SU-DHL-6 (cell line): Measurements from ENCODE around the gene PRRT4.
A peak's percentile ranks its signal among the peaks of the same experiment; 100 is the strongest.

Source experiments
- H2AFZ ChIP-seq: fragments of 200-600 bp; sonication (generic); 2 replicates; pipeline ENCODE4 v1.6.1; 2014; ENCODE audit warnings: low read depth, mild to moderate bottlenecking, moderate library complexity, mixed read lengths, antibody characterized with exemption, low read length; ENCODE audit not compliant: severe bottlenecking
- H3F3A ChIP-seq: fragments of 200-600 bp; shearing (Covaris generic); 2 replicates; pipeline ENCODE4 v1.6.0; 2016; ENCODE audit warnings: antibody characterized with exemption, mild to moderate bottlenecking; ENCODE audit not compliant: insufficient read depth
- H3K27ac ChIP-seq: fragments of 200-600 bp; sonication (generic); 2 replicates; pipeline ENCODE4 v1.5.1; 2016; ENCODE audit warnings: low read depth, mild to moderate bottlenecking, low read length, moderate library complexity, mixed read lengths
- H3K27me3 ChIP-seq: fragments of 200-600 bp; sonication (generic), shearing (Covaris generic); 2 replicates; pipeline ENCODE4 v1.6.0; 2014; ENCODE audit warnings: mild to moderate bottlenecking, low read length
- H3K36me3 ChIP-seq: fragments of 200-600 bp; sonication (generic); 2 replicates; pipeline ENCODE4 v1.6.1; 2014; ENCODE audit warnings: mild to moderate bottlenecking, low read length, mixed read lengths
- H3K4me2 ChIP-seq: fragments of 300-600, 200-600 bp; shearing (Covaris generic), sonication (generic); 2 replicates; pipeline ENCODE4 v1.6.0; 2014; ENCODE audit warnings: low read length, low read depth, mild to moderate bottlenecking; ENCODE audit not compliant: poor library complexity, severe bottlenecking
- H3K4me3 ChIP-seq: fragments of 200-600 bp; sonication (generic); 2 replicates; pipeline ENCODE4 v1.5.1; 2014; ENCODE audit warnings: antibody characterized with exemption, low read length, mild to moderate bottlenecking, mixed read lengths; ENCODE audit not compliant: insufficient read depth, poor library complexity, severe bottlenecking
- H3K79me2 ChIP-seq: fragments of 200-600 bp; sonication (generic); 2 replicates; pipeline ENCODE4 v1.6.1; 2014; ENCODE audit warnings: mild to moderate bottlenecking, low read length, moderate library complexity; ENCODE audit not compliant: insufficient read depth
- H3K9ac ChIP-seq: fragments of 200-600 bp; sonication (generic); 2 replicates; pipeline ENCODE4 v1.7.0; 2014; ENCODE audit warnings: mild to moderate bottlenecking, low read length
- H3K9me2 ChIP-seq: fragments of 200-600 bp; sonication (generic); replicated peaks from 2 replicates; pipeline ENCODE4 v1.6.1; 2014; ENCODE audit warnings: low read length; ENCODE audit not compliant: insufficient read depth
- H3K9me3 ChIP-seq: fragments of 200-600 bp; sonication (generic); 2 replicates; pipeline ENCODE4 v1.6.1; 2014; ENCODE audit warnings: low read length, mixed read lengths; ENCODE audit not compliant: insufficient read depth
- H4K20me1 ChIP-seq: fragments of 200-600 bp; sonication (generic); 2 replicates; pipeline ENCODE4 v1.6.1; 2014; ENCODE audit warnings: low read depth, mild to moderate bottlenecking, antibody characterized with exemption, low read length, moderate library complexity, mixed read lengths
- EZH2phosphoT487 ChIP-seq: fragments of 200-600 bp; sonication (generic), shearing (Covaris generic); conservative IDR thresholded peaks from 2 replicates; pipeline ENCODE4 v1.6.1; 2018; ENCODE audit warnings: mild to moderate bottlenecking, antibody characterized with exemption, low read length, moderate library complexity, mixed read lengths
- TF ChIP-seq, protein P1 (sequence below): fragments of 200-600 bp; sonication (generic); IDR thresholded peaks from one replicate; pipeline ENCODE4 v1.5.1; 2017; ENCODE audit warnings: antibody characterized with exemption, mild to moderate bottlenecking, low read length, moderate library complexity; ENCODE audit not compliant: insufficient read depth, poor library complexity, severe bottlenecking

Gene PRRT4

DNA sequence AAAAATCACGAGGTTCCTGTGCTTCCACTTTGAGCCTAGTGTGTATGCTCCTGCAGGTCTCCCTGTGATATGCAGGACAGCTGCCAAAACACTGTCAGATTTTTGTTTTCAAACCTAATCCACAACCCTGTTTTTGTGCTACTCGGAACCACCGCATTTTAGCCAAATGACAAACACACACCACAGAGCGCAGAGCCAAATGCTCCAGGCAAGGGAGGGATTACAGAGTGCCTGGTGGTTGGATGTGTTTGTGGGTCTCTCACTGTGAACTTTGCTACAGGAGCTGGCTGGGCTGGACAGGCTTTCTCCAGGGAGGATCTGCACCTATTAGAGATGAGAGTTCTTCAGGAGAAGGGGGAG is 12.0 kb downstream of the PRRT4 start:
- H3K27ac ChIP-seq: no peak overlapping the region
- TF ChIP-seq, protein P1, sequence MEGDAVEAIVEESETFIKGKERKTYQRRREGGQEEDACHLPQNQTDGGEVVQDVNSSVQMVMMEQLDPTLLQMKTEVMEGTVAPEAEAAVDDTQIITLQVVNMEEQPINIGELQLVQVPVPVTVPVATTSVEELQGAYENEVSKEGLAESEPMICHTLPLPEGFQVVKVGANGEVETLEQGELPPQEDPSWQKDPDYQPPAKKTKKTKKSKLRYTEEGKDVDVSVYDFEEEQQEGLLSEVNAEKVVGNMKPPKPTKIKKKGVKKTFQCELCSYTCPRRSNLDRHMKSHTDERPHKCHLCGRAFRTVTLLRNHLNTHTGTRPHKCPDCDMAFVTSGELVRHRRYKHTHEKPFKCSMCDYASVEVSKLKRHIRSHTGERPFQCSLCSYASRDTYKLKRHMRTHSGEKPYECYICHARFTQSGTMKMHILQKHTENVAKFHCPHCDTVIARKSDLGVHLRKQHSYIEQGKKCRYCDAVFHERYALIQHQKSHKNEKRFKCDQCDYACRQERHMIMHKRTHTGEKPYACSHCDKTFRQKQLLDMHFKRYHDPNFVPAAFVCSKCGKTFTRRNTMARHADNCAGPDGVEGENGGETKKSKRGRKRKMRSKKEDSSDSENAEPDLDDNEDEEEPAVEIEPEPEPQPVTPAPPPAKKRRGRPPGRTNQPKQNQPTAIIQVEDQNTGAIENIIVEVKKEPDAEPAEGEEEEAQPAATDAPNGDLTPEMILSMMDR: no peak
- TF ChIP-seq EZH2phosphoT487: no peak
- no peak overlapping the region for H3K9ac ChIP-seq

DNA sequence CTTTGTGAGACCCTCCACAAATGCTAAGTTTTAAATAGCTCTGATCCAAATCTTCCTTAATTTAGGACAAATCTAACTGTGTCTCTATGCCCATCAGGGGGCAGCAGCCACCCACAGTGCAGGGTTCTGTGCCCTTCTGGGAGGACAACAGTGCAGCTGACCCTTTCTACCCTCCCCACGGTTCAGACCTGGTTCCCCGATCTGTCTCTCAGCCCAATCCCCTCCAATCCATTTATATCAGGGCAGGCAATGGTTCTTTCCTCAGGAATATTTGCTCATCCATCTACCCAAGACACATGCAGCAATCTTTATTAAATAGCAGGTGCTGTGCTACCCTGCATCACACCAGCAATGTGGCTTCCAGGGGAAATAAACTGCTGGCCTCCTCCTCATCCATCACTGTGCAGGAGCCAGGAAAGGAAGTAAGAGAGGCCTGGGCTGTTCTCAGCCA is 13.8 kb downstream of the PRRT4 start:
- peaks cover 3% of the 10 kb centered on the region; the same call in 1 of the 2 replicates for H3F3A ChIP-seq
- no peak for TF ChIP-seq EZH2phosphoT487
- TF ChIP-seq, protein P1: peak; percentile 42
- no peaks in the 10 kb centered on the region for H3K27me3 ChIP-seq

More for the DNA sequence above, 12.0 kb downstream of the PRRT4 start:
- H4K20me1 ChIP-seq: no peaks in the 10 kb centered on the region
- H3K4me2 ChIP-seq: no peak overlapping the region
- H3K4me3 ChIP-seq: no peak overlapping the region
- H3K9me3 ChIP-seq: no peaks in the 10 kb centered on the region
- no peaks in the 10 kb centered on the region for H3K36me3 ChIP-seq
- H2AFZ ChIP-seq: no peak overlapping the region
- H3K79me2 ChIP-seq: no peaks in the 10 kb centered on the region
- no peaks in the 10 kb centered on the region for H3F3A ChIP-seq
- no peaks in the 10 kb centered on the region for H3K9me2 ChIP-seq
- no peaks in the 10 kb centered on the region for H3K27me3 ChIP-seq

DNA sequence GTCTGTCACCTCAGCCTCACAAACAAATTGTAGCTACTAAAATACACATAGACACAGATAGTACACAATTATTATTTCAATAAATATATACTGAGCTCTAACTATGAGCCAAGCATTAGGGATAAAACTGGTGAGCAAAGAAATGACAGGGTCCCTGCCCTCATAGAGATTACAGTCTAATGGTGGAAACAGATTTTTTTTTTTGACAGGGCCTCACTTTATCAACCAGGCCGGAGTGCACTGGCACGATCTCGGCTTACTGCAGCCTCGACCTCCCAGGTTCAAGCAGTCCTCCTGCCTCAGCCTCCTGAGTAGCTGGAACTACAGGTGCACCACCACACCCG is 17.1 kb downstream of the PRRT4 start:
- Histone ChIP-seq H3K27ac (no peak overlapping the region), H3K36me3 (no peaks in the 10 kb centered on the region), H2AFZ (peak overlapping the region; percentile 97), H3K9me2 (no peaks in the 10 kb centered on the region), H3F3A (peaks cover 3% of the 10 kb centered on the region; the same call in 1 of the 2 replicates), H3K4me3 (no peak overlapping the region), H3K9ac (no peak overlapping the region), H4K20me1 (no peaks in the 10 kb centered on the region), H3K79me2 (peaks cover 39% of the 10 kb centered on the region), H3K4me2 (peak overlapping the region; percentile 84), H3K27me3 (no peaks in the 10 kb centered on the region), H3K9me3 (no peaks in the 10 kb centered on the region)
- TF ChIP-seq, protein P1: no peak
- TF ChIP-seq EZH2phosphoT487: no peak

More for the DNA sequence above, 13.8 kb downstream of the PRRT4 start:
- H3K79me2 ChIP-seq: peaks cover 10% of the 10 kb centered on the region
- no peaks in the 10 kb centered on the region for H4K20me1 ChIP-seq
- H3K27ac ChIP-seq: no peak overlapping the region
- no peaks in the 10 kb centered on the region for H3K9me2 ChIP-seq
- H3K9me3 ChIP-seq: no peaks in the 10 kb centered on the region
- H2AFZ ChIP-seq: no peak overlapping the region
- no peak overlapping the region for H3K4me2 ChIP-seq
- no peak overlapping the region for H3K9ac ChIP-seq
- H3K36me3 ChIP-seq: no peaks in the 10 kb centered on the region
- no peak overlapping the region for H3K4me3 ChIP-seq
